Upper lobe of right lung (tissue), 1 donor: ENCODE results near the gene ACTL7A. TPM values are rescaled to one million over a fixed set of nuclear protein-coding genes. Genes with fewer than 3 reads are reported as not detected.
"Not testable (repeated sequence)": the region's sequence is repeated elsewhere in the genome, so short reads cannot be mapped to it uniquely, and the experiment has no call there.

ENCODE experiments used
- ATAC-seq: fragments of 200-7000 bp; cut with Tn5 transposase; one replicate; pipeline ENCODE4 v1.9.1; 2020; ENCODE audit warnings: mild to moderate bottlenecking, moderate library complexity
- DNase-seq: peaks from one replicate; pipeline ENCODE4 v3.0.0-alpha.2; 2020
- H3K27ac ChIP-seq: fragments of 200-600 bp; one replicate; pipeline ENCODE4 v1.8.0; 2022
- H3K27me3 ChIP-seq: fragments of 200-600 bp; one replicate; pipeline ENCODE4 v1.8.0; 2022; ENCODE audit warnings: mild to moderate bottlenecking
- H3K36me3 ChIP-seq: fragments of 200-600 bp; one replicate; pipeline ENCODE4 v1.8.0; 2022
- H3K4me1 ChIP-seq: fragments of 200-600 bp; one replicate; pipeline ENCODE4 v1.8.0; 2022
- H3K4me3 ChIP-seq: fragments of 200-600 bp; one replicate; pipeline ENCODE4 v1.8.0; 2022; ENCODE audit warnings: mild to moderate bottlenecking
- H3K9me3 ChIP-seq: fragments of 200-600 bp; one replicate; pipeline ENCODE4 v1.8.0; 2022
- CTCF ChIP-seq: fragments of 200-600 bp; IDR thresholded peaks from one replicate; pipeline ENCODE4 v1.8.0; 2022; ENCODE audit warnings: antibody characterized with exemption
- intact Hi-C: fragments of 100-400 bp; cut with DNase I; formaldehyde crosslinking; loops from one replicate; pipeline ENCODE4 v1.11.0; 2022
- total RNA-seq: library from RNA; stranded (reverse); fragmentation: NEBNext Ultra II Directional; extraction: Animal tissue kit (Norgen Biotek cat#: 25700); gene quantifications from one replicate; pipeline ENCODE4 v1.2.1, GENCODE V29; 2021
- donor health status: DM: no; HTN: yes; CAD: no; lungs with severe emphysema.

Gene ACTL7A
- total RNA-seq, 1 donor from 2014 or later: not detected

- no peak for DNase-seq
- peaks cover 70% of the 10 kb centered on the region for H3K36me3 ChIP-seq
- no peak for TF ChIP-seq CTCF
- no peak overlapping the region for H3K27ac ChIP-seq
- H3K4me1 ChIP-seq: no peaks in the 10 kb centered on the region
- H3K27me3 ChIP-seq: no peaks in the 10 kb centered on the region
- intact Hi-C loops: no loop called here
- no peak for ATAC-seq
- H3K9me3 ChIP-seq: no peaks in the 10 kb centered on the region
- no peak overlapping the region for H3K4me3 ChIP-seq
Observed at GRCh38 chr9:108880738-108881316, 18.8 kb downstream of the ACTL7A start.

- no peak overlapping the region for H3K4me3 ChIP-seq
- peaks cover 56% of the 10 kb centered on the region for H3K36me3 ChIP-seq
- intact Hi-C loops: no loop called here
- no peak overlapping the region for H3K27ac ChIP-seq
- H3K27me3 ChIP-seq: no peaks in the 10 kb centered on the region
- no peak for TF ChIP-seq CTCF
- no peaks in the 10 kb centered on the region for H3K9me3 ChIP-seq
- DNase-seq (no peak), ATAC-seq (no peak)
- H3K4me1 ChIP-seq: no peaks in the 10 kb centered on the region
Observed at GRCh38 chr9:108882052-108882888, 20.2 kb downstream of the ACTL7A start.

GRCh38 chr9:108883085-108883484 is 21.0 kb downstream of the ACTL7A start:
- TF ChIP-seq CTCF: no peak
- Histone ChIP-seq H3K9me3 (no peaks in the 10 kb centered on the region), H3K27me3 (no peaks in the 10 kb centered on the region), H3K27ac (no peak overlapping the region), H3K36me3 (peaks cover 56% of the 10 kb centered on the region), H3K4me1 (no peaks in the 10 kb centered on the region), H3K4me3 (no peak overlapping the region)
- intact Hi-C loops: no loop called here
- DNase-seq (no peak), ATAC-seq (no peak)

- no peak overlapping the region for H3K27ac ChIP-seq
- no peak for TF ChIP-seq CTCF
- H3K9me3 ChIP-seq: no peaks in the 10 kb centered on the region
- no peak for DNase-seq
- no peak for ATAC-seq
- no peaks in the 10 kb centered on the region for H3K4me1 ChIP-seq
- no peak overlapping the region for H3K4me3 ChIP-seq
- H3K27me3 ChIP-seq: no peaks in the 10 kb centered on the region
- peaks cover 56% of the 10 kb centered on the region for H3K36me3 ChIP-seq
- intact Hi-C loops: no loop called here
Observed at GRCh38 chr9:108884701-108885100, 22.6 kb downstream of the ACTL7A start.

- no peaks in the 10 kb centered on the region for H3K4me1 ChIP-seq
- ATAC-seq: peak; percentile 41
- no peak overlapping the region for H3K4me3 ChIP-seq
- DNase-seq: no peak
- no peaks in the 10 kb centered on the region for H3K9me3 ChIP-seq
- peaks cover 56% of the 10 kb centered on the region for H3K36me3 ChIP-seq
- no peaks in the 10 kb centered on the region for H3K27me3 ChIP-seq
- no peak for TF ChIP-seq CTCF
- intact Hi-C loops: no loop called here
- H3K27ac ChIP-seq: no peak overlapping the region
Observed at GRCh38 chr9:108885643-108886348, 23.7 kb downstream of the ACTL7A start.

GRCh38 chr9:108886594-108887271 is 24.7 kb downstream of the ACTL7A start:
- ATAC-seq, H3K27ac ChIP-seq, H3K9me3 ChIP-seq, H3K4me1 ChIP-seq, H3K4me3 ChIP-seq, H3K27me3 ChIP-seq, DNase-seq, intact Hi-C loops: not testable (repeated sequence)
- peaks cover 56% of the 10 kb centered on the region for H3K36me3 ChIP-seq
